ENCODE results near the gene CCM2.

Gene CCM2

GRCh38 chr7:45007106-45007505, 7.1 kb downstream of the CCM2 start:
- H3K4me3 ChIP-seq (replicated peaks; ENCODE audit: low read depth, low read length), result no peak overlapping the region
- DNase-seq (ENCODE audit: extremely low read depth, low read depth), result no peak
- TF ChIP-seq CTCF (IDR thresholded peaks at IDR 0.05; ENCODE audit: low read depth, low read length, missing control alignments), result no peak

DNA sequence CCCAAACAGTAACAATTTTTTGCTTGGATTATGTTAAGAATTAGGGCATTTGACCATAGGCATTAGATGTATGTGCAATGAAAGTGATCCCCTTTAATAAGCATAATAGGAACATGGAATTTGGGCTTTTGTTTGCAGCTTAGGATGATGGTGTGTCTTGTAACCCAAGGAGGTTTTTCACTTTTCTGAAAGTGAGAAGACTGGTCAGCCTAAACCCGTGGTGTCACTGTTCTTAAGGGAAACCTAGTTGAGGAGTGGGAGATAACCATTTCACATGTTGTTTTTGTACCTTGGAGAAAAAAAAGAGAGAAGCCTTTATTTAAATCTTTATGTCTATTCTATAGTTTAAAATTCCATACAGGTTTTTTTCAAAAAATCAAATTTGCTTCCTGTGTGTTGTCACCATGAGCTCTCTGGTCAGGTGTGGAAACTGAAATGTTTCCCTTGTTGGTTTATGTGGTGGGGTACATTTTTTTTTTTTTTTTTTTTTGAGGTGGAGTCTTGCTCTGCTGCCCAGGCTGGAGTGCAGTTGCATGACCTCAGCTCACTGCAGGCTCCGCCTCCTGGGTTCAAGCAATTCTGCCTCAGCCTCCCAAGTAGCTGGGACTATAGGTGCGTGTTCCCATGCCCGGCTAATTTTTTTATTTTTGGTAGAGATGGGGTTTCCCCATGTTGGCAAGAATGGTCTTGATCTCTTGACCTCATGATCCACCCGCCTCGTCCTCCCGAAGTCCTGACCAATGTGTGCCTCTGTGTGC, 7.7 kb downstream of the CCM2 start:
- no peak for DNase-seq (ENCODE audit: extremely low read depth, low read depth)
- H3K4me3 ChIP-seq (replicated peaks; ENCODE audit: low read depth, low read length), result no peak overlapping the region
- TF ChIP-seq CTCF (IDR thresholded peaks at IDR 0.05; ENCODE audit: low read depth, low read length, missing control alignments), result no peak

- TF ChIP-seq CTCF (IDR thresholded peaks at IDR 0.05; ENCODE audit: low read depth, low read length, missing control alignments), result no peak
- no peak overlapping the region for H3K4me3 ChIP-seq (replicated peaks; ENCODE audit: low read depth, low read length)
- DNase-seq (ENCODE audit: extremely low read depth, low read depth), result no peak
Observed at GRCh38 chr7:45013465-45013967, 13.5 kb downstream of the CCM2 start.

DNA sequence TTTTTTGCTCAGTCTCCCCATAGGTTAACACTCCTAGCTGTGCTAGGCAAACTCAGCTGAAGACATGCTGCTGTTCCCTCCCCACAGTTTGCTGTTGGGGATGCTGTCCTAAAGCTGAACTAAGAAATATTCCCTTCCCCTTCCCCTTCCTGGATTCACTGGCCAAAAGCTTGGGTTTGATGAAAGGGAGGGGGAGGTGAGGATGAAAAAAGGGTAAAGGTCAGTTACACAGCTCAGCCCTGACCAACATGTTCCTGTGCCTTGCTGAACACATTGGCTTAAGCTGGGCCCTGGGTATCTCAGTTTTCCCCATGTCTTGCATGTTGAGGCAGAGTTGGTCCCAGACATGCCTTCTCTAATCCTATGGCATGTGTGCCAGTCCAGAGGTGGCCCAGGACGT, 15.3 kb downstream of the CCM2 start:
- no peak for TF ChIP-seq CTCF (IDR thresholded peaks at IDR 0.05; ENCODE audit: low read depth, low read length, missing control alignments)
- no peak overlapping the region for H3K4me3 ChIP-seq (replicated peaks; ENCODE audit: low read depth, low read length)

GRCh38 chr7:45017253-45017652, 17.3 kb downstream of the CCM2 start:
- no peak for TF ChIP-seq CTCF (IDR thresholded peaks at IDR 0.05; ENCODE audit: low read depth, low read length, missing control alignments)
- no peak for DNase-seq (ENCODE audit: extremely low read depth, low read depth)
- no peak overlapping the region for H3K4me3 ChIP-seq (replicated peaks; ENCODE audit: low read depth, low read length)

More for the DNA sequence above, 15.3 kb downstream of the CCM2 start:
- no peak for DNase-seq (ENCODE audit: extremely low read depth, low read depth)

- no peak for DNase-seq (ENCODE audit: extremely low read depth, low read depth)
- no peak for TF ChIP-seq CTCF (IDR thresholded peaks at IDR 0.05; ENCODE audit: low read depth, low read length, missing control alignments)
- H3K4me3 ChIP-seq (replicated peaks; ENCODE audit: low read depth, low read length), result no peak overlapping the region
Observed at GRCh38 chr7:45020915-45021314, 20.9 kb downstream of the CCM2 start.
